Stimulated activated CD8-positive, alpha-beta memory T cell treated with anti-CD3 and anti-CD28 coated beads, Interleukin-12 subunit alpha, Interleukin-12 subunit beta, amount 100 ng/mL, for 24 hours (primary cell): ENCODE measurements around the gene KCTD4.

ENCODE experiments used
- DNase-seq: peaks from one replicate; pipeline ENCODE4 v3.0.0-alpha.2; 2020; ENCODE audit errors: extremely low read depth

Gene KCTD4

GRCh38 chr13:45174478-45174877 lies 26.4 kb downstream of the KCTD4 start:
- no peak for DNase-seq

GRCh38 chr13:45168555-45168930 lies 32.3 kb downstream of the KCTD4 start:
- no peak for DNase-seq

GRCh38 chr13:45167611-45168554 lies 33.0 kb downstream of the KCTD4 start:
- no peak for DNase-seq

- DNase-seq, result no peak
These were observed 34.0 kb downstream of the KCTD4 start for GRCh38 chr13:45166858-45167257.

- no peak for DNase-seq
These were observed 38.0 kb downstream of the KCTD4 start for GRCh38 chr13:45162821-45163220.

- no peak for DNase-seq
These were observed 38.7 kb downstream of the KCTD4 start for GRCh38 chr13:45162194-45162593.

GRCh38 chr13:45156565-45157361 lies 44.1 kb downstream of the KCTD4 start:
- DNase-seq, result no peak

GRCh38 chr13:45149964-45150363 lies 50.9 kb downstream of the KCTD4 start:
- no peak for DNase-seq

GRCh38 chr13:45143346-45143751 lies 57.5 kb downstream of the KCTD4 start:
- DNase-seq, result no peak
